Keratinocyte (primary cell): Measurements from ENCODE around the gene BCAP31.

Source experiments
- EZH2 ChIP-seq: IDR thresholded peaks from one replicate; pipeline ENCODE4 v1.6.1; 2012; ENCODE audit warnings: inconsistent platforms, mild to moderate bottlenecking, low read length, moderate library complexity
- TF ChIP-seq, protein P1 (sequence below), 3 experiments: IDR thresholded peaks in 1 of 3; conservative IDR thresholded peaks in 1 of 3; optimal IDR thresholded peaks in 1 of 3; 2 replicates in 2 of 3; 3 replicates in 1 of 3; pipeline versions ENCODE3 to v1.5.1; 2011; ENCODE audit warnings: low read length in 3 of 3, mild to moderate bottlenecking in 3 of 3, moderate library complexity in 2 of 3, control low read depth in 1 of 3, inconsistent platforms in 1 of 3; ENCODE audit not compliant: insufficient read depth in 2 of 3; ENCODE audit errors: extremely low read depth in 1 of 3

DNA sequence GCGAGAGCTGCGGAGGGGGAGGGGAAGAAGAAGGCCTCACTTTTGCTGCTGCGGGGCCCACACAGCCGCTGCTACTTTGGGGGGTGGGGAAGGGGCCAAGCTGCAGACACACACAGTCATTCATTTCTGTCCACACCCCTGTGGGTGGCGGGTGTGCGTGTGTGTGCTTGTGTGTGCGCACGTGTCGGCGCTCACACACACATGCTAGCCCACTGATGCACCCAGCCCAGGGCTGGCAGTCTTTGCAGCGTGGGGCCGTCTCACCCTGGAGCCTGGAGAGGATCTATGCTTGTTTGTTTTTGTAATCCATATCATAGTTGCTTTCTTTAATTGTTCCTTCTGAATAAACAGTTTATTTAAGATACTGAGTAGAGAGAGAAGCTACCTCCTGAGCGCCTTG is 73.2 kb downstream of the BCAP31 start:
- TF ChIP-seq, protein P1, sequence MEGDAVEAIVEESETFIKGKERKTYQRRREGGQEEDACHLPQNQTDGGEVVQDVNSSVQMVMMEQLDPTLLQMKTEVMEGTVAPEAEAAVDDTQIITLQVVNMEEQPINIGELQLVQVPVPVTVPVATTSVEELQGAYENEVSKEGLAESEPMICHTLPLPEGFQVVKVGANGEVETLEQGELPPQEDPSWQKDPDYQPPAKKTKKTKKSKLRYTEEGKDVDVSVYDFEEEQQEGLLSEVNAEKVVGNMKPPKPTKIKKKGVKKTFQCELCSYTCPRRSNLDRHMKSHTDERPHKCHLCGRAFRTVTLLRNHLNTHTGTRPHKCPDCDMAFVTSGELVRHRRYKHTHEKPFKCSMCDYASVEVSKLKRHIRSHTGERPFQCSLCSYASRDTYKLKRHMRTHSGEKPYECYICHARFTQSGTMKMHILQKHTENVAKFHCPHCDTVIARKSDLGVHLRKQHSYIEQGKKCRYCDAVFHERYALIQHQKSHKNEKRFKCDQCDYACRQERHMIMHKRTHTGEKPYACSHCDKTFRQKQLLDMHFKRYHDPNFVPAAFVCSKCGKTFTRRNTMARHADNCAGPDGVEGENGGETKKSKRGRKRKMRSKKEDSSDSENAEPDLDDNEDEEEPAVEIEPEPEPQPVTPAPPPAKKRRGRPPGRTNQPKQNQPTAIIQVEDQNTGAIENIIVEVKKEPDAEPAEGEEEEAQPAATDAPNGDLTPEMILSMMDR (optimal IDR thresholded peaks at IDR 0.05 in 1 of 3, IDR thresholded peaks at IDR 0.05 in 1 of 3, conservative IDR thresholded peaks at IDR 0.05 in 1 of 3; ENCODE audit: extremely low read depth in 1 of 3, insufficient read depth in 2 of 3, low read length in 3 of 3): no peak
- TF ChIP-seq EZH2: no peak
